Measurements from ENCODE around the gene CPN2. TPM values are rescaled to one million over a fixed set of nuclear protein-coding genes. Genes with fewer than 3 reads are reported as not detected.

Gene CPN2
- total and polyA plus RNA-seq, 2 donors (not counting 3 experiments of a cell fraction or from before 2014, with no cell fraction given) = not detected

- Histone ChIP-seq H3K4me1 (ENCODE audit: control insufficient read depth, extremely low read depth, insufficient read depth, low read length) (no peaks in the 10 kb centered on the region), H3K4me2 (ENCODE audit: insufficient read depth, low read length) (no peak overlapping the region), H3K9me3 (replicated peaks; ENCODE audit: control insufficient read depth, insufficient read depth, low read length) (no peaks in the 10 kb centered on the region), H3K79me2 (ENCODE audit: control insufficient read depth, insufficient read depth, low read length) (no peaks in the 10 kb centered on the region), H3K4me3 (replicated peaks in 1 of 3; ENCODE audit: insufficient read depth in 1 of 3, low read depth in 1 of 3, low read length in 3 of 3) (no peak overlapping the region), H3K9me1 (replicated peaks; ENCODE audit: control insufficient read depth, extremely low read depth, insufficient read depth, low read length) (no peaks in the 10 kb centered on the region), H3K27ac (ENCODE audit: insufficient read depth, low read depth, low read length) (no peak overlapping the region), H3K27me3 (ENCODE audit: control insufficient read depth in 2 of 2, insufficient read depth in 2 of 2, low read length in 2 of 2) (peaks cover 19 to 36% of the 10 kb centered on the region in 2 experiments), H3K9ac (replicated peaks; ENCODE audit: extremely low read depth, insufficient read depth, low read length) (no peak overlapping the region), H3K36me3 (ENCODE audit: control insufficient read depth in 2 of 2, extremely low read depth in 1 of 2, insufficient read depth in 2 of 2, low read length in 2 of 2) (no peaks in the 10 kb centered on the region), H2AFZ (ENCODE audit: low read depth, low read length) (no peak overlapping the region), H4K20me1 (replicated peaks; ENCODE audit: control insufficient read depth, extremely low read depth, insufficient read depth, low read length) (no peaks in the 10 kb centered on the region)
- ChIA-PET CTCF (interaction anchor here (0.8 to 4.5 kb wide), 2 partner anchors 12 to 48 kb away, joined by 3 to 25 read pairs; no protein-coding TSS in a partner anchor), POLR2A (no interaction called here)
- TF ChIP-seq MYC (IDR thresholded peaks at IDR 0.05; ENCODE audit: low read depth, low read length) = no peak
- TF ChIP-seq POLR2A (IDR thresholded peaks at IDR 0.05; ENCODE audit: low read depth, low read length) = no peak
- no peak for TF ChIP-seq MAX (IDR thresholded peaks at IDR 0.05; ENCODE audit: insufficient read depth, insufficient read length)
- TF ChIP-seq FOS (IDR thresholded peaks at IDR 0.05; ENCODE audit: borderline replicate concordance, insufficient read depth, low read length) = no peak
- no peak for TF ChIP-seq CTCF (IDR thresholded peaks at IDR 0.05; ENCODE audit: extremely low read depth in 1 of 2, insufficient read depth in 1 of 2, low read depth in 1 of 2, low read length in 2 of 2)
- no peak for TF ChIP-seq JUN (IDR thresholded peaks at IDR 0.05; ENCODE audit: borderline replicate concordance, insufficient read depth, insufficient read length, low read depth)
- TF ChIP-seq POLR2AphosphoS5 (IDR thresholded peaks at IDR 0.05; ENCODE audit: insufficient read depth, low read depth, low read length) = no peak
- TF ChIP-seq EZH2 (IDR thresholded peaks at IDR 0.05; ENCODE audit: borderline replicate concordance, low read depth, low read length, severe bottlenecking) = no peak
- no peak for TF ChIP-seq GATA2 (IDR thresholded peaks at IDR 0.05; ENCODE audit: insufficient read depth, insufficient read length, low read depth, low read length)
- DNase-seq (ENCODE audit: low read depth, low spot score) = no peak
- dilution Hi-C loops (cut with MboI; ENCODE audit: extremely low pct_ligation_motif_present, low sequenced_read_pairs) = no loop called here
- no TSS peak for BruUV-seq (replicated peaks)
- intact Hi-C loops (cut with micrococcal nuclease) = no loop called here
- no peak for FAIRE-seq
Observed at GRCh38 chr3:194390835-194391234, 39.7 kb upstream of the CPN2 start.

Data from endothelial cell of umbilical vein (primary cell).